Stimulated activated CD4-positive, alpha-beta T cell treated with anti-CD3 and anti-CD28 coated beads, Interleukin-2, amount 100 ng/mL, for 24 hours (primary cell): ENCODE results near the gene NPIPB4.
"Not testable (repeated sequence)": the region's sequence is repeated elsewhere in the genome, so short reads cannot be mapped to it uniquely, and the experiment has no call there.

ENCODE experiments used
- DNase-seq, 2 donors: peaks; one replicate each; pipeline ENCODE4 v3.0.0-alpha.2; 2020

Gene NPIPB4

DNA sequence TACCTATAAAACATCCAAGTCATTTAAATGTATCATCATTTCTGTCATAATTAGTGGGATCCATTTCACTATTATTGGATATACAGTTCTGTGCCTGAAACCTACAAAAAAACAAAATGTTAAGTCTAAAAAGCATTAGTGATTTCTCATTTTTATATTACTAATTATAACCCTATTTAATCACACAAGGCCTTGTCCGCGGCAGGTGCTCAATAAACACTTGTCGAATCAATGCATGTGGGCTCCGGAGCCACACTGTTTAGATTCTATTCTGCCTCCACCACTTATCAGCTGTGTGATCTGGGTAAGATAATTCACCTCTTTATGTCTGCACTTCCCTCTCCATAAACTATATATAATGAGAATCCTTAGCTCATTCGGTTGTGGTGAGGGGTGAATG lies at the start of gene NPIPB4:
Gene NPIPB4 (minus strand): TSS at position 101 of the 400 bp plus-strand sequence. CDS start 378 bp downstream, outside the sequence.
- DNase-seq = not testable (repeated sequence)

- not testable (repeated sequence) for DNase-seq
Observed at GRCh38 chr16:21898998-21899397, 41.4 kb upstream of the NPIPB4 start.

DNA sequence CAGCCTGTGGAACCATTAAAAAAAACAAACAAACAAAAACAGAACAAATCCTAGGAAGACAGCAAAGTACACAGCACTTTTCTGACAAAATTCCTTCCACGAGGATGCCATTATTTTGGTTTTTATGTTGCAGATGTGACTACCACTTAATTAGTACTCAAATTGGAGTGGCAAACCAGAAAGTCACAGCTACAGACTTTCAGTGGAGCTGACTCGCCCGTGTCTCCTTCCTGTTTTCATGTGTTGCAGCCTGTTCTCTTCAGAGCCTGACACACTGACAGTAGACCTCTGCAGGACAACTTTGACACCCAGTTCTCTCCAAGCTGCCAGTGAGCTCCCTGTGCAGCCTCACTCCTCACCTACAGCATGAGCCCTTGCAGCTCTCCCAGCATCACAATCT lies 24.4 kb upstream of the NPIPB4 start:
- DNase-seq = peak; percentile 1 to 20

- DNase-seq = not testable (repeated sequence)
Observed at GRCh38 chr16:21837186-21837585, 20.4 kb downstream of the NPIPB4 start.

DNA sequence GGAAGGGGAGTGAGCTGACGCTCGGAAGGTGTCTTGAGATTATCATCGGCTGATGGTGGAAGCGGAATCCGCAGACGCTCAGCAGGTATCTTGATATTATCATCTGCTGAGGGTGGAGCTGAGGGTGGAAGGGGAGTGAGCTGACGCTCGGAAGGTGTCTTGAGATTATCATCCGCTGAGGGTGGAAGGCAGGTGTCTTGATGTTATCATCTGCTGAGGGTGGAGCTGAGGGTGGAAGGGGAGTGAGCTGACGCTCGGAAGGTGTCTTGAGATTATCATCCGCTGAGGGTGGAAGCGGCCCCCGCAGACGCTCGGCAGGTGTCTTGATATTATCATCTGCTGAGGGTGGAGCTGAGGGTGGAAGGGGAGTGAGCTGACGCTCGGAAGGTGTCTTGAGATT lies 21.2 kb downstream of the NPIPB4 start:
- not testable (repeated sequence) for DNase-seq

DNA sequence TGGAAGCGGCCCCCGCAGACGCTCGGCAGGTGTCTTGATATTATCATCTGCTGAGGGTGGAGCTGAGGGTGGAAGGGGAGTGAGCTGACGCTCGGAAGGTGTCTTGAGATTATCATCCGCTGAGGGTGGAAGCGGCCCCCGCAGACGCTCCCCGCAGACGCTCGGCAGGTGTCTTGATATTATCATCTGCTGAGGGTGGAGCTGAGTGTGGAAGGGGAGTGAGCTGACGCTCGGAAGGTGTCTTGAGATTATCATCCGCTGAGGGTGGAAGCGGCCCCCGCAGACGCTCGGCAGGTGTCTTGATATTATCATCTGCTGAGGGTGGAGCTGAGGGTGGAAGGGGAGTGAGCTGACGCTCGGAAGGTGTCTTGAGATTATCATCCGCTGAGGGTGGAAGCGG lies 21.8 kb downstream of the NPIPB4 start:
- not testable (repeated sequence) for DNase-seq

- not testable (repeated sequence) for DNase-seq
Observed at GRCh38 chr16:21834211-21834610, 23.3 kb downstream of the NPIPB4 start.

- DNase-seq = not testable (repeated sequence)
Observed at GRCh38 chr16:21829929-21830328, 27.6 kb downstream of the NPIPB4 start.

DNA sequence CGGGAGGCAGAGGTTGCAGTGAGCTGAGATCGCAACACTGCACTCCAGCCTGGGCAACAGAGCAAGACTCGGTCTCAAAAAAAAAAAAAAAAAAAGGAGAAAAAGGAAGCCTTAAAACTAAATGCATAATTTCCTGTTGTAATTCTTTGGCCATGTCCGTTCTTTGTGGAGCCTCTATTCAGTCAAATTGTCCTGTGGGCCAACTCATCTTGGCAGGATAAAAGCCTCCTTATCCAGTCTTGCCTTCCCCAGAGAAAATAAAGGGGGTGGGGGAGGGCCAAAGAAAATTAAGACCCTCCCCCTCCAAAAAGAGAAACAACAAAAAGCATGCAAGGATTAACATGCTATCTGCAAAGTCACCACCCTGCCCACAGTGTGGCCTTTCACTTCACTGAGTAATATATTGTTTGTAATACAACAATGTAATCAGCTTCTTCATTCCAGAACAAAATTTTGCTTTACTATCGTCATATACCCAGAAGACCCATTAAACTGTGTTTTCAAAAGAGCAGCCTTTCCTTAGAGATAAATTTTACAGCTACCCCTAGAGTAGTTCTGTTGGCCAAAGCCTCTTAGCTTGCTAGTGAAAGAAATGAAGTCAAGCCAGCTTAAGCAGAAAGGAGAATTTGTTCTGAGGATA lies 31.4 kb downstream of the NPIPB4 start:
- DNase-seq = not testable (repeated sequence)

DNA sequence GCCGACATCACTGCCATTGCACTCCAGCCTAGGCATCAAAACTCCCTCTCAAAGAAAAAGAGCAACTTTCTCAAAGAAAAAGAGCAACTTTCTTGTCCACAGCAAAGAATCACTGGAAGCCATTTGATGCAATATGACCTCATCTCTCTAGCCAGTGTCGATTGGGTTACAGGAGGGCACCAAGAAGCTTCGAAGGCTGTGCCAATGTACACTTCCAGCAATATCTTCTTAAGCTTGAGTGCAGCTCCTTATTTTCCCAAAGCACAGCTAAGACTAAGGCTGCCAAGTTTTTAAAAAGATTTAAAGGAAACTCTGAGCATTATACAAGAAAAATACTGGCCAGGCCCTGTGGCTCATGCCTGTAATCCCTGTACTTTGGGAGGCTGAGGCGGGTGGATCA lies 32.0 kb downstream of the NPIPB4 start:
- not testable (repeated sequence) for DNase-seq

GRCh38 chr16:21823258-21823657 lies 34.3 kb downstream of the NPIPB4 start:
- DNase-seq = not testable (repeated sequence)

GRCh38 chr16:21820908-21821465 lies 36.6 kb downstream of the NPIPB4 start:
- peak in 1 of 2 donors; percentile 4 for DNase-seq

DNA sequence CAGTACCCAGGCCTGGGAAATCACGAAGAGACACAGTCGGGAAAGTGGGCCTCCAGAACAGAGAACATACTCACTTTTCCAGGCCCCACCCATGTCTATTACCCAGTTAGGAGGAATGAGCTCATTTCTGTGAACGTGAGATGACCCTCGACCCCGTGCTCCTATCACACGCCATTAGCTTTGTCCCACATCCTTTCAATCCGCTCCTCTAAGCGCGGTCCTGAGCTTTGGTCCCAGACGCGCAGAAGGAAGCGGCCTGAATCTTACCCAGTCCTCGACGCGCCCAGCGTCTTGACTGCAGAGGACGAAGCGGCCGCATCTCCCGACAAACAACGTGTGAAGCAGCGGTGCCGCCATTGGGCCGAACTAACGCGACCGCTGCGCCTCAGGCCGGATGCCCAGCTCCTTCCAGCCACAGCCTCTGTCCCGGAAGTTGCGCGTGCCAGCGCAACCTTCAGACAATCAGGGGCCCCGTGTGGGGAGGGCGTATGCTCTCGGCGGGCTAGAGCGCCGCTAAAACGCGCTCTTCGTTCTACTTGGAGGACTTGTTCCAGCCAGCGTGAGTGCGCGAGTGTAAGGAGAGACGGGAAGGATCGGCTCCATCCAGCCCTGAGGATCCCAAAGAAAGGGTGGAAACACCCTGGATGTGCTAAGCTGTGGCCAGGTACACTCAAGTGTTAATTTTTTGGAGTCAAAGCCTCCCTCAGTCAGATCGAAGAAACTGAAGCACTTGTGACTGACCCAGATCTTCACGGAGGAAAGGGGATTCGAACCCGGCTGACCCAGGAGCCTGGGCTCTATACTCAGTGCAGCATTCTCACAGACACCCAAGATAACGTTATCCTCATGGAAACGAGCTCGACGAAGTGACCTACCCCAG lies 37.3 kb downstream of the NPIPB4 start:
- DNase-seq = peak; percentile 73 to 78

DNA sequence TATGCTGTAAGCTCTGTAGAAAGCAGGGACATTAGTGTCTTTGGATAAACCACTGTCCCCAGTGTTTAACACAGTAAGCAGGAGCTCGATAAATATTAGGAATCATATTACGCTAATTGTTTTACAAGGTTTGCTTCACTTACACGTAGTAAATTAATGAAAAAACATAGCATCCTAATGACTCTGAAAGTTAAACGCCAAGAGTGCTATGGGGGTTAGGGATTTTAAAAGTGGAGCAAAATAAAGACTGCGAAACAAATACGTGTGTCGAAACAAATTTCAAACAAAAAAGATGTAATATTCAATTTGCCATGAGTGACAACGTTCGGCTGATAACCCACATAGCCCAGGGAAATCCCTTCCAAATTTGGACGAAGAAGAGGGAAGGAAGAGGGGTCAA lies 37.9 kb downstream of the NPIPB4 start:
- DNase-seq = not testable (repeated sequence)

DNA sequence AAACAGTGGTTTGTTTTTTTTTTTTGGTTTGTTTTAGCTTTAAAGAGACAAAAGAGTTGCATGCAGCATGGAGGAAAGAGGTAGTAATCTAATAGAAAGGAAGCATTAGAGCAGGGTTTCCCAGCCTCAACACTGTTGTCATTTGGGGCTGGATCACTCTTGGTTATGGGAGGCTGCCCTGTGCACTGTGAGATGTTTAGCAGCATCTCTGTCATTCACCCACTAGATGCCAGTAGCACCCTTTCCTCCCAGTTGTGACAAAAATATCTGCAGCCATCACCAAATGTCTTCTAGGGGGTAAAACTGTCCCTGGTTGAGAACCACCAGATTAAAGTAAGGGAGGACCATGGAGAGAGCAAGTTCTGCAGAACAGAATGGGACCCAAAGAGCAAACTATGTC lies 40.5 kb downstream of the NPIPB4 start:
- not testable (repeated sequence) for DNase-seq

- not testable (repeated sequence) for DNase-seq
Observed at GRCh38 chr16:21815694-21816093, 41.9 kb downstream of the NPIPB4 start.

GRCh38 chr16:21802375-21802663 lies 55.2 kb downstream of the NPIPB4 start:
- DNase-seq = not testable (repeated sequence)

GRCh38 chr16:21801538-21802374 lies 55.8 kb downstream of the NPIPB4 start:
- peak; percentile 11 to 30 for DNase-seq

- not testable (repeated sequence) for DNase-seq
Observed at GRCh38 chr16:21798601-21799000, 59.0 kb downstream of the NPIPB4 start.

DNA sequence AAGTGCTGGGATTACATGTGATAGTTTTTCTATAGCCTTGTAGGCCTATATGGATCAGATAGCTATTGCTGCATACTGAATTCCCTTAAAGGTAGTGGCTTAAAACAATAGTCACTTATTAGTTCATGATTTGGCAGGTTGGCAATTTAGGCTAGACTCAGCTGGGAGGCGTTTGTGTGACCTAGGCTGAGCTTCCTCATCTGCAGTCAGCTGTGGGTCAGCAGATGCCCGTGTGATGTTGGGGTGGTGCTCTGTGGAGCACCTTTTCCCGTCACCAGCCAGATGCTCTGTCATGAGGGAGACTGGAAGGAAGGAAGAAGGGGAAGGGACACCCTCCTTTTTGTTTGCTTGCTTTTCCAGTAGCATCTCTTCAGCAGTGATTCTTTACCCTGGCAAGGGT lies 64.2 kb downstream of the NPIPB4 start:
- DNase-seq = not testable (repeated sequence)

GRCh38 chr16:21790506-21790905 lies 67.0 kb downstream of the NPIPB4 start:
- DNase-seq = not testable (repeated sequence)
